NCI-H1048 (cell line): Measurements from ENCODE around the gene GOLGA3.
"Not testable (repeated sequence)": the region's sequence is repeated elsewhere in the genome, so short reads cannot be mapped to it uniquely, and the experiment has no call there.

Experiments used
- DNase-seq: peaks from one replicate; lab custom pipeline; 2025; lab: John Stamatoyannopoulos, UW

Gene GOLGA3

DNA sequence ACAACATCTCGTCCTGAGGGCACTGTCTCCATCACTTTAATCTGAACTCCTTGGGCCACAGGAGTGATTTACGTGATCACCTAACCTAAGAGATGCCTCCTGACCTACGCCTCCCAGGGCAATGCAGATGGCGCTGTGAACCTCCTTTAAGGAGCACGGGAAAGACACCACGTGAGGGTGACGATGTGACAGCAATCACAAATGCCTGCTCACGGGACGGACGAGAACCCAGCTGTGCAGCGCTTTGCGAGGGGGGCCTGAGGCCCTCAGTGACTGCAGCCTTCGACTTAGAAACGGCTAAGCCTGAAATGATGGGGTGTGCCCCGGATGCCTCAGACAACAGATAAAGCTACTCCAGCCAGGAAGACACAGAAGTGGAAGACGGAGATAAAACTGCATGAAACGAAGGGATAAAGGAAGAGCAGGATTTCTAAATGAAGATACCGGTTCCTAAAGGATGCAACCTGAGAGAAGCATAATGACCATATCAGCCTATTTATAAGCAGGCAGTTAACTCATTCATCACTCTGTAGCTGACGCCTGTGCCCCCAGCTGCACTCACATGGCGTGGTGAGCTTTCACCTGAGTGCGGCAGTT lies 13.9 kb upstream of the GOLGA3 start:
- DNase-seq = no peak

DNA sequence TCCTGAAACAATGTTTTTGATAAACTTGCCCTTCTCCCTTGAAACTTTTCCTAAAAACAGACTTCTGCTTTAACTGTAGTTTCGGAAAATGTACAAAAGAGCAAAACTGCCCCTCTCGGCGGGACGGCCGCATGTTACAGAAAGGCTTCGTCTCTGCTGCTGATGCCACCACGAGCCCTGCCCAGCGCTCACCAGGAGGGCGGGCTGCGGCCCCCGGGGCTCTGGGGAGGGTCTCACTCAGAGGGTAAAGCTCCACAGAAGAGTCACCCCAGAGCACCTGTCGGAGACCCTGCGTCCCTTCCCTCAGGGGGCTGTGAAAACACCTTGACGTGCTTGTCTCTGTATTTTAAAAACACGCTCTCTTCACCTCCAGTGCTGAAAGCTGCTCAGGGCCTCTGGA lies 12.5 kb upstream of the GOLGA3 start:
- no peak for DNase-seq

DNA sequence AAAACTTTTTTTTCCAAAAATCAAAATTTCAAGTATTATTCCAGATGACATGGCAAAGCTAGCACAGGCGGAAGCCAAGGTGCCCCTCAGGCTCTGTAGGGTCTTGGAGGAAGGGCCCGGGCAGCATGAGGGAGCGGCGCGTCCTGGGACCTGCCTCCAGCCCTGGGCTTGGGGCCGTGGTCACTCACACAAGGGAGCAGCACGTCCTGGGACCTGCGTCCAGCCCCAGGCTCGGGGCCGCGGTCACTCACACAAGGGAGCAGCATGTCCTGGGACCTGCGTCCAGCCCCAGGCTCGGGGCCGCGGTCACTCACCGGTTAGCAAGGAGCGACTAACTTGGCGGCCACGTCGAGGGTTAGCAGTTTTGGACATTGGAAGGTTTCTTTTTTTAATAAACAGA lies 11.9 kb upstream of the GOLGA3 start:
- DNase-seq = no peak

DNA sequence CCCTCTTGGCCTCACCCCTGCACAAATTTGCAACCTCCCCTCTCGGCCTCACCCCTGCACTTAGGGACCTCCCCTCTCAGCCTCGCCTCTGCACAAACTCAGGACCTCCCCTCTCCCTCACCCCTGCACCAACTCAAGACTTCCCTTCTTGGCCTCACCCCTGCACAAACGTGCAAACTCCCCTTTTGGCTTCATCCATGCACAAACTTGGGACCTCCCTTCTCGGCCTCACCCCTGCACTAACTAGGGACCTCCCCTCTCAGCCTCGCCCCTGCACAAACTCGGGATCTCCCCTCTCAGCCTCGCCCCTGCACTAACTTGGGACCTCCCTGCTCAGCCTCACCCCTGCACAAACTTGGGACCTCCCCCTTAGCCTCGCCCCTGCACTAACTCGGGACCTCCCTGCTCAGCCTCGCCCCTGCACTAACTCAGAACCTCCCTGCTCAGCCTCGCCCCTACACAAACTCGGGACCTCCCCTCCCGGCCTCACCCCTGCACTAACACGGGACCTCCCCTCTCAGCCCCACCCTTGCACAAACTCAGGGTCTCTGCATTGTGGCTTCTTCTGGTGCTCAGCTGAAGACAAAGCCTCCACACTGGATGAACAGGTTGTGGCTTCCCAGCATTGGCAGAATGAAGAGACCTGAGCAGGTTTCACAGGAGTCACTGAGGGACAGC lies 11.0 kb upstream of the GOLGA3 start:
- no peak for DNase-seq

DNA sequence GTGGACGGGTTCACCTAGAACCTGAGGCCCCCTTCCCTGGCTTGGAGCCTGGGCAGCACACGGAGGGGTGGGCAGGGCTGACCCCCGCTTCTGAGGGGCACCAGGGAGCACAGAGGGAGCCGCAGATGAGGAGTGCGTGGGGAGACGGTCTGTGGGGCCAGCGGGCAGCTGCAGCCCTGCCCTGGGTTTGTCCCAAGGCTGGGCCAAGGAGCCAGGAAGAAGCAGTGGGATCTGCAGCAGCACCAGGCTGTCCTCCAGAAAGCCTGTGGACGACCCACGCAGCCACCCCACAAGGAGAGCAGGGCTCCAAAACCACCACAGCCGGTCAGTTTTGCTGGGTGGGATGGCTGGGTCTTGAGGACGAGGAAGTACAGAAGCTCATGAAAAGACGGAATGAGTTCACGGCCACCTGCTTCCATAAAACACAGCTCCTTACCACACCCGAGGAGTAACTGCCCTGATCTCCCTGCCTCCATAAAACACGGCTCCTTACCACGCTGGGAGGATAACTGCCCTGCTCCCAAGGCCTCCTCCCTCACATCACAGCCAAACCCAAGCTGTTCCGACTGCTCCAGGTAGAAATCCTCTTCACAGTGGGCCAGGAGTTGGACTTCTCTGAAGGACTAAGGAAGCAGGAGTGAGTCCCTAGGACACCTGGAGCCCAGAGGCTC lies 9.9 kb upstream of the GOLGA3 start:
- DNase-seq = no peak

DNA sequence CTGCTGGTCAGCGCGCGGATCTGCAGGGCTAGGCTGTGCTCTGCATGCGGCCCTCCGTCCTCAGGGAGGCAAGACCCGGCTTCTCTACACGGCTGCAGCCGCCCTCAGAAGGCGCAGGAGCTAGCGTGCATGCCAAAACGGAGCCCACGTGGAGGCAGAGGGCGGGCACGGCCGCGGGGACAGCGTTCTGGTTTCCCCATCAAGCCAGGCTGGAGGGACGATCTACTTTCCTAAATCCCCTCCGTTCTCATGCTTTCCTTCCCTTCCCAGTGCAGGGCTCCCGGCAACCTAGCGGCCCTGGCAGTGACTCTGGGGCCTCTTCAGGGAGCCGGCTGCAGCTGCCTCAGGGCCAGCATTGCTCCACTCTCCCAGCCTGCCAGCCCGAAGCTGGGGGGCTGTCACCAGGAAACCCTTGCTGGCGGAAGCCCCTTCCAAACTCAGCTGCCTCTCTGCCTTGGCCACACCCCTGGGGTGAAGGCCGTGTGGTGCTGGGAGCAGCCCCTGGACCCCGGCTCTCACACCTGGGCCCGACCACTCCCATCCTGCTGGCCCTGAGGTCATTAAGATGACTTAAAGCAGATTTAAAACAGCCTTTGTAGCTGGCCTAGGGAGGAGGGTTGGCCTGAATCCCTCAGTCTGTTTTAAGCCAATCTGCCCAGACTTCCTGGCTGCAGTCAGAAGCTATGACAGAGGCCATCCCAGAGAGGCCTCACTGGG lies 9.2 kb upstream of the GOLGA3 start:
- no peak for DNase-seq

DNA sequence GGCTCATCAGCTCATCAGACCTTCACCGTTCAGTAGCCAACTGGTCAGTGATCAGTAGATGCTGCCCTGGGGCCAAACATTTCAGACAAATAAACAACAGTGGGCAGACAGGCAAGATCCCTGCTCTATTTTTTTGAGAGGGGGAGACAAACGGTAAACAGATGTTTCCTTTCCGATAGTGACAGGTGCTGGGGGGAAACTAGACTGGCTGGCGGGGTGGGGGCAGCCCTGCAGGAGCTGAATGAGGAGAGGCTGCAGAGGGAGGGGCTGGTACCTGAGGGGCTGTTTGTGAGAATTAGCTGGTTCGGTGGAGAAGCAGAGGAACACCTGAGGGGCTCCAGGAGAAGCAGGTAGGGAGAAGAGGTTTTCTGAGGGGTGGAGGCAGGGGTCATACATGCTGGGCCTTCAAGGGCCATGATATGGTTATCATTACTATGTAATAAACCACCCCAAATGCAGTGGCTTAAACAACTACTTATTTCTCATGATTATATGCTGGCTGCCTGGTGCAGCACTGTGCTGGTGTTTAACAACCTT lies 8.2 kb upstream of the GOLGA3 start:
- no peak for DNase-seq

DNA sequence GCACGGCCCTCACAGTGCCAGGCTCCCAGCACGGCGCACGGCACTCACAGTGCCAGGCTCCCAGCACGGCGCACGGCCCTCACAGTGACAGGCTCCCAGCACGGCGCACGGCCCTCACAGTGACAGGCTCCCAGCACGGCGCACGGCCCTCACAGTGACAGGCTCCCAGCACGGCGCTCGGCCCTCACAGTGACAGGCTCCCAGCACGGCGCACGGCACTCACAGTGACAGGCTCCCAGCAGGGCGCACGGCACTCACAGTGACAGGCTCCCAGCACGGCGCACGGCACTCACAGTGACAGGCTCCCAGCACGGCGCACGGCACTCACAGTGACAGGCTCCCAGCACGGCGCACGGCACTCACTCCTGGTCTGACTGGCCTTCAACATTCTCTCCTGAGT lies 7.6 kb upstream of the GOLGA3 start:
- not testable (repeated sequence) for DNase-seq

DNA sequence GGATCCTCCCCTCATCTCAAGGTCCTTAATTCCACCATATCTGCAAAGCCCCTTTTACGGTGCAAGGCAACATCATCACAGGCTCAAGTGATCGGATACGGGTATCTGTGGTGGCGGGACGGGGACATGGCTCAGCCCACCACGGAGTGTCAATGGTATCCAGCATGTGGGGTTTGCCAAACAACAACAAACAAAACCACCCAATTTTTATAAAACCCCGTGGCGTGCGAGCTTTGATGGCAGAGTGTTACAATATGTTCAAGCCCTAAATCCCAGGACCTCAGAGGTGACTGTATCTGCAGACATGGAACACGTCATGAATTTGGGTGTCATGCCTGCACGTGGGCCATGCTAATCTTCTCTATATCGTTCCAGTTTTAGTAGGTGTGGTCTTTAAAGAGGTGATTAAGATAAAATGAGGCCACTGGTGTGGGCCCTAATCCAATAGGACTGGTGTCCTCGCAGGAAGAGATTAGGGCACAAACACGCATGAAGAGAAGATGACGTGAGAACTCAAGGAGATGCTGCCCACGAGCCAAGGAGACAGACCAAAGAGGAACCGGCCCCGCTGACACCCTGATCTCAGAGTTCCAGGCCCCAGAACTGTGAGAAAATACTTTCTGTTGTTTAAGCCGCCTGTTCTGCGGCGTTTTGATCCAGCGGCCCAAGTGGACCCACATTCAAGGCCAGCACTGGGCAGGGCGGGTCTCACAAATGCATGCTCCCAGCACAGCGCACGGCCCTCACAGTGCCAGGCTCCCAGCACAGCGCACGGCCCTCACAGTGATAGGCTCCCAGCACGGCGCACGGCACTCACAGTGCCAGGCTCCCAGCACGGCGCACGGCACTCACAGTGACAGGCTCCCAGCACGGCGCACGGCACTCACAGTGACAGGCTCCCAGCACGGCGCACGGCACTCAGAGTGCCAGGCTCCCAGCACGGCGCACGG lies 6.7 kb upstream of the GOLGA3 start:
- no peak for DNase-seq

DNA sequence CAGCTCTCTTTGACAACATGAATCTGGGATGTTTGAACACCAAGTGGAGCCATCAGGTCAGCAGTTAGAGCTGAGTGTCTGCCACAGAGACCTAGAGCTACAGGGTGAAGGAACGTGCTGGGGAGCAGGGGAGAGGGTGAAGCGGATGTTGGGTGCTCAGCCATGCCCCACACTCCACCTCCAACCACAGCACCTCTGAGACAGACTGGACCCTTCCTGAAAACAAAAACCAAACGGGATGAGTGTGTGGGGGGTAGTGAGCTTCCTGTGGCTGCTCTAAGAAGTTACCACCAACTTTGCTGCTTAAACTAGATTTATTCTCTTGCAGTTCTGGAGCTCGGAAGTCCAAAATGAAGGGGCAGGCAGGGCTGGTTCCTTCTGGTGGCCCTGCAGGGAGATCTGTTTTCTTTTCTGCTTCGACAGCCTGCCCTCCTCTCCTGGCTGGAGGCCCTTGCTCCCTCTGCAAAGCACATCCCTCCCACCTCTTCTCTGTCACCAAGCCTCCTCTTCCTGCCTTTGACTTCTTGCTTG lies 5.6 kb upstream of the GOLGA3 start:
- DNase-seq = no peak

DNA sequence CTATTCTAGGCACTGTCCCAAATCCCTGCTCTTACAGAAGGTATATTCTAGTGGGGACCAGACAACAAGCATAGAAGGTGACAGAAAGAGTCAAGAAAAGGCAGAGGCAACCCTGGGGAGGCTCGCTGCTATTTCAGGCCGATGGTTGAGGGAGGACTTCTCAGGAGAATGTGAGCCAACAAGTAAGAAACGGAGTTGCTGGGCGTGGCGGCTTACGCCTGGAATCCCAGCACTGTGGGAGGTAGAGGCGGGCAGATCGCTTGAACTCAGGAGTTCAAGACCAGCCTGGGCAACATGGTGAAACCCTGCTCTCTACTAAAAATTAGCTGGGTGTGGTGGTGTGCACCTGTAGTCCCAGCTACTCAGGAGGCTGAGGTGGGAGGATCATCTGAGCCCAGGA lies 4.7 kb upstream of the GOLGA3 start:
- no peak for DNase-seq

DNA sequence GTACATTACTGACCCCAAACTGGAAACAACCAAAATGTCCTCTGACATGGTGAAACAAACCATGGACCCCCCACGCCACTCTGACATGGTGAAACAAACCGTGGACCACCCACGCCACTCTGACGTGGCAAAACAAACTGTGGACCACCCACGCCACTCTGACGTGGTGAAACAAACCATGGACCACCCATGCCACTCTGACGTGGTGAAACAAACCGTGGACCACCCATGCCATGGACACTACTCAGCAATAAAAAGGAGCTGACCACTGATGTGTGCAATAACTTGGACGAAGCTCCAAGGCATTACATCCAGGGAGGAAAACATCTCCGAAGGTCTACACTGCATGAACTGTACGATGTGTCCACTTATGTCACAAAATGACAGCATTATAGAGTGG lies 3.1 kb upstream of the GOLGA3 start:
- no peak for DNase-seq

DNA sequence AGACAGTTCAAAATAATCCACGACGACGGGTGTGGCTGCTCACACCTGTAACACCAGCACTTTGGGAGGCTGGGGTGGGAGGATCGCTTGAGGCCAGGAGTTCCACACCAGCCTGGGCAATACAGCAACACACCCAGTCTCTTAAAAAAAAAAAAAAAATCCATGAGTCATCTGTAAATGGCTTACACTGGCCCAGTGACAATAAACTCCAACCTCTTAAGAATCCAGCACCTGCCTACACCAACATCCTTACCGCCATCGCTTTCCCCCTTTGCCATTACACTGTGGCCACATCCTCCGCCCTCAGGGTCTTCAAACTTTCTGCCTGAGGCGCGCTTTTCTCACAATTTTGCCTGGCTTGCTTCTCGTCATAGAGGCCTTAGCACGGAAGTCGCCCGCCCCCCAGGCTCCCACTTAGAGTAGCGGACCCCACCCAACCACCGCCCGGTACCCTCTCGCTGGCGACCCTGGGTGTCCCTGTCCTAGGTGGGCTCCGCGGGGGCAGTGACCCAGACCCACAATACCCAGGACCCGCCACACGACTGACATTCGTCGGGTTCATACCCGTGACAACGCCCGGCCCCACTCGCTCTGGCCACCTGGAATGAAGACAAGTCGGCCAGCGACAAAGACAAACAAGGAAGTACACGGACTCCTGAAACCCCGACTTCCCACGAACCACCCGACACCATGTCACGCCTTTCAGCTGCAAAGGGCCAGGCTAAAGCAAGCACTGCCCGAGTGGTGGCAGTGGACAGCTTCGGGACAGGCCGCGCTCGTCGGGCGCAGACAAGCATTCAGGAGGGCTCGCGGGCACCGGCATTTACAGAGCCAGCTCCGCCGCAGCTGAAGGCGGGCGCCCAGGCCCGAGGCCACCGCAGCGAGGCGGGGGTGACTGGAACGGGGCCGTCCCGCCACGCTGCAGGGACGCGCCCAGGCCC lies 636 bp downstream of the GOLGA3 start:
- DNase-seq = no peak

DNA sequence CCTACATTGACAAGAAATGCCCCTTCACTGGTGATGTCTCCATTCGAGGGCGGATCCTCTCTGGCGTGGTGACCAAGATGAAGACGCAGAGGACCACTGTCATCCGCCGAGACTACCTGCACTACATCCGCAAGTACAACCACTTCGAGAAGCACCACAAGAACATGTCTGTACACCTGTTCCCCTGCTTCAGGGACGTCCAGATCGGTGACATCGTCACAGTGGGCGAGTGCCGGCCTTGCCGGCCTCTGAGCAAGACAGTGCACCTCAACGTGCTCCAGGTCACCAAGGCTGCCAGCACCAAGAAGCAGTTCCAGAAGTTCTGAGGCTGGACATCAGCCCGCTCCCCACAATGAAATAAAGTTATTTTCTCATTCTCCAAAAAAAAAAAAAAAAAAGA lies 2.8 kb downstream of the GOLGA3 start:
- no peak for DNase-seq

DNA sequence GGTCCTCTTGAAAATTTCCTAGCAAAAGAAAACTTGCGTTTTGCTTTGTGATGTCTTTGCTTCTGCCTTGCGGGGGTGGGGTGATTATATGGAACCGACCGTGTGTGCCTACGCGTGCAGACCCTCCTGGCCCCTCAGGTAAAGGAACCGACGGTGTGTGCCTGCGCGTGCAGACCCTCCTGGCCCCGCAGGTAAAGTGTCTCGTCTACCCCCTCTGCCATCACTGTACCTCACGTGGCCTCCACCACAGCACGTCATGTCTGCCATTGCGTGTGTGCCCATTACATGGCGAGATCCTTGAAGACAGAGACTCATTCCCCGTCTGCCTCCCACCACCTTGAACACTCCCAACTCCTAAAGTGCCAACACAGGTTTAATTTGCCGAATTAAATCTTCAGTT lies 3.6 kb downstream of the GOLGA3 start:
- no peak for DNase-seq

DNA sequence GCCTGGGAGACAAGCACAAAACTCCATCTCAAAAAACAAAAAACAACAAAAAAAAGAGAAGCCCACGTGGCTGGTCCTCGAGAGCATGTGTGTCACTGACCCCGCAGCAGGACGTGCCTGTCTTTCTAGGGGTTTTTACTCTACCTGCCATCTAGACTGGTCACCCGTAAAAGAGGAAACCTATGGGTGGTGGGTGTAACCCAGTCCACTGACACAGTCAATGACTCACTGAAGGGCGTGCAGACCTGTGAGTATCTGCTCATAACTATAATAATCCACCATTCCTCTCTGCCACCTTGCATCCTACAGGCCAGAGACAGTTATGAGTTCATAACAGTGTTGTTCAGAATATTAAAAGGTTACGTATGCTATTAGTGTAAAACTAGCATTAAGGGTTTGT lies 4.6 kb downstream of the GOLGA3 start:
- no peak for DNase-seq

DNA sequence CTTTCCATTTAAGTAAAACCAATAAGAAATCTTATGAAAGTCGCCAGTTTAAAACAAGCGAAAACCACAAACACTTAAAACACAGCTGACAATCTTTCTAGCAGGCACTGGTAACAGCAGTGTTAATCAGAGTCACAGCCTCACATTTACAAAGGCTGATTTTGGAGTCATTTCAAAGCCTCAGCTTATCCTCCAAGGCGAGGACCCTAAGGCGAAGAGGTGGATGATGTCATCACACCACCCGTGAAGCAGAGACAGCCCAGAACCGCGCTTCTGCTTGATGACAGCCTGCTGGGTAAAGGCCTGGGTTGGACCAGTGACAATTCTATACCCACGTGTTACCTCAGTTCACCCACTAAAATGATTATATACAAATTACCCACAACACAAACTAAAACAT lies 10.1 kb downstream of the GOLGA3 start:
- no peak for DNase-seq

DNA sequence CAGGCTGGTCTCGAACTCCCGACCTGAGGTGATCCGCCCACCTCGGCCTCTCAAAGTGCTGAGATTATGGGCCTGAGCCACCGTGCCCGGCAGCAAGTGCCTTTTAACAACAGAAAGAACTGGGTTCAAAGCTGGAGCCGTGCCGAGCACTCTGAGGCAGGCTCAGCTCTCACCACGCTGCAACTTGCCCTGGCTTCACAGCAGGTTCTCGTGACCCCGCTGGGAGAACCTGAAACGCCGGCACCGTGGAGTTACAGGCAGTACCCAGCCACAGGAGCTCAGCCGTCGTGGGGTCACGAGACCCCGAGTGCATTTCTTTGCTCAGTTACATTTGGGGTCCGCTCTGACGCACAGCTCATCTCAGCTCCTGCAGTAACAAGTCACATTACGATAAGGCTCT lies 14.4 kb downstream of the GOLGA3 start:
- no peak for DNase-seq

DNA sequence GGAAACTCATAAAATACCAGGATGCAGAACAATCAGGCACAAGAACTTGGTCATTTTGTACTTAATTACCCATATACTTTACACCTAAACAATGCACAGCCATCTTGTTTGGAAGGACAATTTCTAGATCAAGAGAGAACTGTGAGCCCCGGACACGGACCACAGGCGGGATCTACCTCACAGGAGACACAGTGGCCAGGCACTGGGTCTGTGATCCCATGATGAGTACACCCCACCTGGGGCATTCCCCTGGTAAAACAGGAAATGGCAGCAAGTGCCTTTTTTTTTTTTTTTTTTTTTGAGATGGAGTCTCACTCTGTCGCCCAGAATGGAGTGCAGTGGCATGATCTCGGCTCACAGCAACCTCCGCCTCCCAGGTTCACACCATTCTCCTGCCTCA lies 15.2 kb downstream of the GOLGA3 start:
- no peak for DNase-seq

DNA sequence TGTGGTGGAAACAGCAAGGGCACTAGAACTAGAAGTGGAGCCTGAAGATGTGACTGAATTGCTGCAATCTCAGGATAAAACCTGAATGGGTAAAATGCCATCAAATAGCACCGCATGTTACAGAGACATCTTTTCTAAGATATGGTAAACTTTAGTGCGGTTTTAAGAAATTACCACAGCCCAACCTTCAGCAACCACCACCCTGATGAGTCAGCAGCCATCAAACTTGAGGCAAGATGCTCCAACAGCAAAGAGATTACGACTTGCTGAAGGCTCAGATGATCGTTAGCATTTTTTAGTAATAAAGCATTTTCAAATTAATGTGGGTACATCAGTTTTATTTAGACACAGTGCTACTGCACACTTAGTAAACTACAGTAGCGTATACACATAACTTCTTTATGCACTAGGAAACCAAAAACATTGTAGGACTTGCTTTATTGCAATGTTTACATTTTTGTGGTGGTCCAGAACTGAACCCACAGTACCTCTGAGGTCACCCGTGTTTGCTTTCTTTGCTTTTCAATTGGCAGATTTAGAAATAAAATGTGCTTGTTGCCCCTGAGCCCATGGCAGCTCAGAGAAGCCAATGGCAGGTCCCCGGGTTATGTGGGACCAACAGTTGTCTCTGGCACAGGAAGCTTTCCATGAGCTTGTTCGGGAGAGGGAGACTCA lies 15.9 kb downstream of the GOLGA3 start:
- DNase-seq = no peak
